ENCODE measurements around the gene JARID2. TPM values are rescaled to one million over a fixed set of nuclear protein-coding genes. Genes with fewer than 3 reads are reported as not detected.

The JARID2 gene
- total and polyA plus RNA-seq, 9 of the 15 experiments (the other 6 are each of a cell fraction or from before 2014, with no cell fraction given) = 5.0 to 29.0 (median 15.6) TPM

DNA sequence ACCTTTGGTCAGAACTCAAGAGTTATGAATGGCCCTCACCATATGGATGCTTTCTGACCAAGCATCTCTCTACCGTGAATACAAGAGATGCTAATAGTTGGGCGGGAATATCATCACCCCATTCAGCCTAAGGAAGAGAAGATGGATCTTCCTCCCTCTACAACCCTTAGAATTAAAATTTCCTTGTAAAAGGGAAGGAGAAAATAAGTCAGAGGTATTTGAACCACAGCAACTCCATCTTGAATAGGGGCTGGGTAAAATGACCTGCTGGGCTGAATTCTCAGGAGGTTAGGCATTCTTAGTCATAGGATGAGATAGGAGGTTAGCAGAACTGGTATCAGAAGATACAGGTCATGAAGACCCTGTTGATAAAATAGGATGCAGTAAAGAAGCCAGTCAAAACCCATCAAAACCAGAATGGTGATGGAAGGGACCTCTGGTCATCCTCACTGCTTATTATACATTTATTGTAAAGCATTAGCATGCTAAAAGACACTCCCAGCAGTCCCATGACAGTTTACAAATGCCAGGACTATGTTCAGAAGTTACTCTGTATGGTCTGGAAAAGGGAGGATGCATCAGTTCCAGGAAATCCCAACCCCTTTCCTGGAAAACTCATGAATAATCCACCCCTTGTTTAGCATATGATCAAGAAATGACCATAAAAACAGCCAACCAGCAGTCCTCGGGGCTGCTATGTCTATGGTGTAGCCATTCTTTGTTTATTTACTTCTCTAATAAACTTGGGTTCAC is 315.8 kb downstream of the JARID2 start (continued):
- TF ChIP-seq, protein P1, sequence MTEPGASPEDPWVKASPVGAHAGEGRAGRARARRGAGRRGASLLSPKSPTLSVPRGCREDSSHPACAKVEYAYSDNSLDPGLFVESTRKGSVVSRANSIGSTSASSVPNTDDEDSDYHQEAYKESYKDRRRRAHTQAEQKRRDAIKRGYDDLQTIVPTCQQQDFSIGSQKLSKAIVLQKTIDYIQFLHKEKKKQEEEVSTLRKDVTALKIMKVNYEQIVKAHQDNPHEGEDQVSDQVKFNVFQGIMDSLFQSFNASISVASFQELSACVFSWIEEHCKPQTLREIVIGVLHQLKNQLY (CRISPR knock-in tag; conservative IDR thresholded peaks at IDR 0.05) = no peak
- TF ChIP-seq, protein P2, sequence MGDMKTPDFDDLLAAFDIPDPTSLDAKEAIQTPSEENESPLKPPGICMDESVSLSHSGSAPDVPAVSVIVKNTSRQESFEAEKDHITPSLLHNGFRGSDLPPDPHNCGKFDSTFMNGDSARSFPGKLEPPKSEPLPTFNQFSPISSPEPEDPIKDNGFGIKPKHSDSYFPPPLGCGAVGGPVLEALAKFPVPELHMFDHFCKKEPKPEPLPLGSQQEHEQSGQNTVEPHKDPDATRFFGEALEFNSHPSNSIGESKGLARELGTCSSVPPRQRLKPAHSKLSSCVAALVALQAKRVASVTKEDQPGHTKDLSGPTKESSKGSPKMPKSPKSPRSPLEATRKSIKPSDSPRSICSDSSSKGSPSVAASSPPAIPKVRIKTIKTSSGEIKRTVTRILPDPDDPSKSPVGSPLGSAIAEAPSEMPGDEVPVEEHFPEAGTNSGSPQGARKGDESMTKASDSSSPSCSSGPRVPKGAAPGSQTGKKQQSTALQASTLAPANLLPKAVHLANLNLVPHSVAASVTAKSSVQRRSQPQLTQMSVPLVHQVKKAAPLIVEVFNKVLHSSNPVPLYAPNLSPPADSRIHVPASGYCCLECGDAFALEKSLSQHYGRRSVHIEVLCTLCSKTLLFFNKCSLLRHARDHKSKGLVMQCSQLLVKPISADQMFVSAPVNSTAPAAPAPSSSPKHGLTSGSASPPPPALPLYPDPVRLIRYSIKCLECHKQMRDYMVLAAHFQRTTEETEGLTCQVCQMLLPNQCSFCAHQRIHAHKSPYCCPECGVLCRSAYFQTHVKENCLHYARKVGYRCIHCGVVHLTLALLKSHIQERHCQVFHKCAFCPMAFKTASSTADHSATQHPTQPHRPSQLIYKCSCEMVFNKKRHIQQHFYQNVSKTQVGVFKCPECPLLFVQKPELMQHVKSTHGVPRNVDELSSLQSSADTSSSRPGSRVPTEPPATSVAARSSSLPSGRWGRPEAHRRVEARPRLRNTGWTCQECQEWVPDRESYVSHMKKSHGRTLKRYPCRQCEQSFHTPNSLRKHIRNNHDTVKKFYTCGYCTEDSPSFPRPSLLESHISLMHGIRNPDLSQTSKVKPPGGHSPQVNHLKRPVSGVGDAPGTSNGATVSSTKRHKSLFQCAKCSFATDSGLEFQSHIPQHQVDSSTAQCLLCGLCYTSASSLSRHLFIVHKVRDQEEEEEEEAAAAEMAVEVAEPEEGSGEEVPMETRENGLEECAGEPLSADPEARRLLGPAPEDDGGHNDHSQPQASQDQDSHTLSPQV (IDR thresholded peaks at IDR 0.05) = peak; percentile 94
- no peak for TF ChIP-seq POLR2AphosphoS2 (IDR thresholded peaks at IDR 0.05; ENCODE audit: low read length)
- TF ChIP-seq, protein P3, sequence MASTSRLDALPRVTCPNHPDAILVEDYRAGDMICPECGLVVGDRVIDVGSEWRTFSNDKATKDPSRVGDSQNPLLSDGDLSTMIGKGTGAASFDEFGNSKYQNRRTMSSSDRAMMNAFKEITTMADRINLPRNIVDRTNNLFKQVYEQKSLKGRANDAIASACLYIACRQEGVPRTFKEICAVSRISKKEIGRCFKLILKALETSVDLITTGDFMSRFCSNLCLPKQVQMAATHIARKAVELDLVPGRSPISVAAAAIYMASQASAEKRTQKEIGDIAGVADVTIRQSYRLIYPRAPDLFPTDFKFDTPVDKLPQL (IDR thresholded peaks at IDR 0.05; ENCODE audit: extremely low read depth, insufficient read length) = no peak
- no peak for TF ChIP-seq SRSF7 (optimal IDR thresholded peaks at IDR 0.05; ENCODE audit: low read depth, low read length)
- no peak for TF ChIP-seq ZNF146 (CRISPR knock-in tag; IDR thresholded peaks at IDR 0.05; ENCODE audit: unreplicated experiment)
- TF ChIP-seq ZBTB8A (IDR thresholded peaks at IDR 0.05; ENCODE audit: partially characterized antibody) = no peak
- 0 out of 2 replicates have a peak, but pooled peaks have one; percentile 30 for TF ChIP-seq BACH1 (tag; IDR thresholded peaks at IDR 0.05)
- no peak for TF ChIP-seq CLOCK (CRISPR knock-in tag; IDR thresholded peaks at IDR 0.05; ENCODE audit: borderline replicate concordance)
- TF ChIP-seq STAG1 (CRISPR knock-in tag; IDR thresholded peaks at IDR 0.05; ENCODE audit: borderline replicate concordance) = no peak
- TF ChIP-seq LARP7 (IDR thresholded peaks at IDR 0.05) = no peak
- no peak for TF ChIP-seq BRD9 (IDR thresholded peaks at IDR 0.05; ENCODE audit: low read depth, partially characterized antibody)
- TF ChIP-seq MTF1 (CRISPR knock-in tag; IDR thresholded peaks at IDR 0.05; ENCODE audit: borderline replicate concordance) = no peak
- TF ChIP-seq ZC3H11A (IDR thresholded peaks at IDR 0.05; ENCODE audit: low read depth, low read length) = no peak
- TF ChIP-seq COPS2 (conservative IDR thresholded peaks at IDR 0.05) = no peak
- TF ChIP-seq, protein P4, sequence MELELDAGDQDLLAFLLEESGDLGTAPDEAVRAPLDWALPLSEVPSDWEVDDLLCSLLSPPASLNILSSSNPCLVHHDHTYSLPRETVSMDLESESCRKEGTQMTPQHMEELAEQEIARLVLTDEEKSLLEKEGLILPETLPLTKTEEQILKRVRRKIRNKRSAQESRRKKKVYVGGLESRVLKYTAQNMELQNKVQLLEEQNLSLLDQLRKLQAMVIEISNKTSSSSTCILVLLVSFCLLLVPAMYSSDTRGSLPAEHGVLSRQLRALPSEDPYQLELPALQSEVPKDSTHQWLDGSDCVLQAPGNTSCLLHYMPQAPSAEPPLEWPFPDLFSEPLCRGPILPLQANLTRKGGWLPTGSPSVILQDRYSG (tag; conservative IDR thresholded peaks at IDR 0.05; ENCODE audit: low read depth) = peak; percentile 91; the same call in 1 of the 2 replicates

All from K562 (cell line).